HAP-1 (cell line): Measurements from ENCODE around the gene NUAK1.

Source experiments
- DNase-seq, 2 experiments: peaks; one replicate each; pipeline ENCODE4 v3.0.0-alpha.2; 2016 to 2020; ENCODE audit warnings: low spot score in 2 of 2
- H3K27me3 ChIP-seq: fragments of 250-450 bp; sonication (Bioruptor Pico); 2 replicates; pipeline ENCODE4 v1.5.1; 2020; ENCODE audit warnings: low read depth, mild to moderate bottlenecking, moderate library complexity
- H3K36me3 ChIP-seq: fragments of 250-450 bp; sonication (Bioruptor Pico); replicated peaks from 2 replicates; pipeline ENCODE4 v1.5.1; 2020; ENCODE audit warnings: mild to moderate bottlenecking
- H3K4me1 ChIP-seq: fragments of 250-450 bp; sonication (Bioruptor Pico); 2 replicates; pipeline ENCODE4 v1.5.1; 2020; ENCODE audit warnings: mild to moderate bottlenecking
- H3K4me3 ChIP-seq: fragments of 250-450 bp; sonication (Bioruptor Pico); 2 replicates; pipeline ENCODE4 v1.5.1; 2020; ENCODE audit warnings: mild to moderate bottlenecking, moderate library complexity
- H3K9me3 ChIP-seq: fragments of 250-450 bp; sonication (Bioruptor Pico); 2 replicates; pipeline ENCODE4 v1.5.1; 2020; ENCODE audit warnings: mild to moderate bottlenecking, moderate library complexity
- in situ Hi-C: fragments of 300-500 bp; cut with MboI; formaldehyde crosslinking; loops from 3 replicates; pipeline ENCODE4 v1.14.3; 2020; ENCODE audit warnings: low sequenced_read_pairs, inconsistent platforms, mixed read lengths

NUAK1 gene

GRCh38 chr12:106119301-106119700 is 19.5 kb downstream of the NUAK1 start:
- Histone ChIP-seq H3K4me3 (no peak overlapping the region), H3K27me3 (no peaks in the 10 kb centered on the region), H3K9me3 (no peaks in the 10 kb centered on the region), H3K36me3 (no peaks in the 10 kb centered on the region), H3K4me1 (peaks cover 41% of the 10 kb centered on the region)
- DNase-seq: no peak
- in situ Hi-C loops: no loop called here

GRCh38 chr12:106118381-106119130 is 20.2 kb downstream of the NUAK1 start:
- H3K4me1 ChIP-seq: peaks cover 34% of the 10 kb centered on the region
- no peak overlapping the region for H3K4me3 ChIP-seq
- H3K9me3 ChIP-seq: no peaks in the 10 kb centered on the region
- H3K27me3 ChIP-seq: no peaks in the 10 kb centered on the region
- no peaks in the 10 kb centered on the region for H3K36me3 ChIP-seq
- no peak for DNase-seq
- in situ Hi-C loops: no loop called here

- peaks cover 35% of the 10 kb centered on the region for H3K4me1 ChIP-seq
- H3K36me3 ChIP-seq: no peaks in the 10 kb centered on the region
- no peak overlapping the region for H3K4me3 ChIP-seq
- H3K27me3 ChIP-seq: no peaks in the 10 kb centered on the region
- in situ Hi-C loops: no loop called here
- no peaks in the 10 kb centered on the region for H3K9me3 ChIP-seq
- DNase-seq: no peak
Measured at GRCh38 chr12:106115440-106115839, 23.3 kb downstream of the NUAK1 start.

GRCh38 chr12:106114447-106115068 is 24.2 kb downstream of the NUAK1 start:
- in situ Hi-C loops: no loop called here

GRCh38 chr12:106113824-106114446 is 24.8 kb downstream of the NUAK1 start:
- Histone ChIP-seq H3K9me3 (no peaks in the 10 kb centered on the region), H3K36me3 (no peaks in the 10 kb centered on the region), H3K4me3 (no peak overlapping the region), H3K4me1 (peaks cover 45% of the 10 kb centered on the region), H3K27me3 (no peaks in the 10 kb centered on the region)
- in situ Hi-C loops: no loop called here
- no peak for DNase-seq

More at GRCh38 chr12:106114447-106115068, 24.2 kb downstream of the NUAK1 start:
- Histone ChIP-seq H3K4me3 (no peak overlapping the region), H3K4me1 (peaks cover 43% of the 10 kb centered on the region), H3K9me3 (no peaks in the 10 kb centered on the region), H3K36me3 (no peaks in the 10 kb centered on the region), H3K27me3 (no peaks in the 10 kb centered on the region)
- DNase-seq: no peak

- no peaks in the 10 kb centered on the region for H3K27me3 ChIP-seq
- H3K4me3 ChIP-seq: no peak overlapping the region
- no peaks in the 10 kb centered on the region for H3K36me3 ChIP-seq
- no peak for DNase-seq
- H3K9me3 ChIP-seq: no peaks in the 10 kb centered on the region
- in situ Hi-C loops: no loop called here
- peaks cover 43% of the 10 kb centered on the region for H3K4me1 ChIP-seq
Measured at GRCh38 chr12:106113446-106113823, 25.3 kb downstream of the NUAK1 start.

- in situ Hi-C loops: no loop called here
- H3K9me3 ChIP-seq: no peaks in the 10 kb centered on the region
- no peak for DNase-seq
- H3K4me3 ChIP-seq: no peak overlapping the region
- H3K4me1 ChIP-seq: peaks cover 46% of the 10 kb centered on the region
- no peaks in the 10 kb centered on the region for H3K36me3 ChIP-seq
- H3K27me3 ChIP-seq: no peaks in the 10 kb centered on the region
Measured at GRCh38 chr12:106113042-106113441, 25.7 kb downstream of the NUAK1 start.

GRCh38 chr12:106112145-106112821 is 26.5 kb downstream of the NUAK1 start:
- Histone ChIP-seq H3K9me3 (no peaks in the 10 kb centered on the region), H3K36me3 (no peaks in the 10 kb centered on the region), H3K27me3 (no peaks in the 10 kb centered on the region), H3K4me3 (no peak overlapping the region), H3K4me1 (peaks cover 54% of the 10 kb centered on the region)
- DNase-seq: no peak
- in situ Hi-C loops: no loop called here

GRCh38 chr12:106110626-106111300 is 28.0 kb downstream of the NUAK1 start:
- Histone ChIP-seq H3K9me3 (no peaks in the 10 kb centered on the region), H3K27me3 (no peaks in the 10 kb centered on the region), H3K36me3 (no peaks in the 10 kb centered on the region), H3K4me3 (no peak overlapping the region), H3K4me1 (peaks cover 64% of the 10 kb centered on the region)
- in situ Hi-C loops: no loop called here
- DNase-seq: no peak

- no peaks in the 10 kb centered on the region for H3K27me3 ChIP-seq
- H3K9me3 ChIP-seq: no peaks in the 10 kb centered on the region
- DNase-seq: no peak
- in situ Hi-C loops: no loop called here
- peaks cover 52% of the 10 kb centered on the region for H3K4me1 ChIP-seq
- H3K36me3 ChIP-seq: no peaks in the 10 kb centered on the region
- H3K4me3 ChIP-seq: no peak overlapping the region
Measured at GRCh38 chr12:106109168-106109910, 29.4 kb downstream of the NUAK1 start.

GRCh38 chr12:106108185-106108835 is 30.4 kb downstream of the NUAK1 start:
- H3K36me3 ChIP-seq: no peaks in the 10 kb centered on the region
- no peaks in the 10 kb centered on the region for H3K9me3 ChIP-seq
- in situ Hi-C loops: no loop called here
- peak; percentile 81 to 93 for DNase-seq
- H3K27me3 ChIP-seq: no peaks in the 10 kb centered on the region
- H3K4me3 ChIP-seq: no peak overlapping the region
- H3K4me1 ChIP-seq: peaks cover 51% of the 10 kb centered on the region

- no peak for DNase-seq
- in situ Hi-C loops: no loop called here
- Histone ChIP-seq H3K4me1 (peaks cover 50% of the 10 kb centered on the region), H3K36me3 (no peaks in the 10 kb centered on the region), H3K27me3 (no peaks in the 10 kb centered on the region), H3K9me3 (no peaks in the 10 kb centered on the region), H3K4me3 (no peak overlapping the region)
Measured at GRCh38 chr12:106107566-106107965, 31.2 kb downstream of the NUAK1 start.
